Neural progenitor cell (in vitro differentiated cells): ENCODE measurements around the gene SLC17A6.

Source experiments
- CTCF ChIP-seq: fragments of 200-600 bp; sonication (generic); IDR thresholded peaks from 2 replicates; pipeline ENCODE4 v1.5.1; 2017; ENCODE audit warnings: antibody characterized with exemption, mild to moderate bottlenecking
- EZH2phosphoT487 ChIP-seq: fragments of 200-600 bp; sonication (generic); IDR thresholded peaks from 2 replicates; pipeline ENCODE4 v1.6.1; 2017; ENCODE audit warnings: antibody characterized with exemption

- TF ChIP-seq CTCF (no peak), EZH2phosphoT487 (no peak)
Measured at GRCh38 chr11:22339611-22340010, 1.4 kb downstream of the SLC17A6 start.
